ENCODE results near the gene TUBA1B. TPM values are rescaled to one million over a fixed set of nuclear protein-coding genes. Genes with fewer than 3 reads are reported as not detected.
A peak's percentile ranks its signal among the peaks of the same experiment; 100 is the strongest.

The TUBA1B gene
- total RNA-seq, 1 experiment from 2014 or later = 793 TPM

DNA sequence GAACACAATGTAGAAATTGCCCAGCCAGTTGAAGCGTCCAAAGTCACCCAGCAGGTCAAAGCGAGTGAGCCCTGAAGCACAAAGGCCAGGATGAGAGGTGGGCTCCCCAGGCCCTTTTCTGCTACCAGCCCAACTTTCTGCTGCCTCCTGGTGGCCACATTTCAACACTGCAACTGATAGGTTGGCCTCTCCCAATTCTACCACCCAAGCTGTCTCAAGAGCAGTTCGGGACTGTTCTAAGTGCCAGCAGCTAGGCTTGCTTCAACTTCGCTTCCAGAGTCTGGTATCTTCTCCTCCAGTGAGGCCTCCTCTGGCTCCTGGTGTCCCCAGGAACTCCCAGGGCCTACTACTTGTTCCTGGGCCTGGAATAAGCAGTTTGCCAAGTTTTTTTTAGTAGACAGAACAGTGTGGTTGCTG, 33.2 kb downstream of the TUBA1B start:
- DNase-seq = peak; percentile 33
- Mint-ChIP-seq H3K27me3 (ENCODE audit: unreplicated experiment) (peaks cover 30% of the 10 kb centered on the region), H3K27ac (ENCODE audit: unreplicated experiment) (no peak overlapping the region), H3K36me3 (ENCODE audit: insufficient read depth, unreplicated experiment) (peaks cover 10% of the 10 kb centered on the region), H3K9me3 (ENCODE audit: low read depth, unreplicated experiment) (no peaks in the 10 kb centered on the region), H3K4me1 (ENCODE audit: low read depth, unreplicated experiment) (peaks cover 9% of the 10 kb centered on the region), H3K4me3 (ENCODE audit: low read depth, unreplicated experiment) (no peak overlapping the region)
- CTCF ChIA-PET = interaction anchor here (0.5 to 2.1 kb wide), 5 partner anchors 9 to 253 kb away, joined by 3 to 6 read pairs (median 3); no protein-coding TSS in a partner anchor
- TF ChIP-seq, protein P1, sequence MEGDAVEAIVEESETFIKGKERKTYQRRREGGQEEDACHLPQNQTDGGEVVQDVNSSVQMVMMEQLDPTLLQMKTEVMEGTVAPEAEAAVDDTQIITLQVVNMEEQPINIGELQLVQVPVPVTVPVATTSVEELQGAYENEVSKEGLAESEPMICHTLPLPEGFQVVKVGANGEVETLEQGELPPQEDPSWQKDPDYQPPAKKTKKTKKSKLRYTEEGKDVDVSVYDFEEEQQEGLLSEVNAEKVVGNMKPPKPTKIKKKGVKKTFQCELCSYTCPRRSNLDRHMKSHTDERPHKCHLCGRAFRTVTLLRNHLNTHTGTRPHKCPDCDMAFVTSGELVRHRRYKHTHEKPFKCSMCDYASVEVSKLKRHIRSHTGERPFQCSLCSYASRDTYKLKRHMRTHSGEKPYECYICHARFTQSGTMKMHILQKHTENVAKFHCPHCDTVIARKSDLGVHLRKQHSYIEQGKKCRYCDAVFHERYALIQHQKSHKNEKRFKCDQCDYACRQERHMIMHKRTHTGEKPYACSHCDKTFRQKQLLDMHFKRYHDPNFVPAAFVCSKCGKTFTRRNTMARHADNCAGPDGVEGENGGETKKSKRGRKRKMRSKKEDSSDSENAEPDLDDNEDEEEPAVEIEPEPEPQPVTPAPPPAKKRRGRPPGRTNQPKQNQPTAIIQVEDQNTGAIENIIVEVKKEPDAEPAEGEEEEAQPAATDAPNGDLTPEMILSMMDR (IDR thresholded peaks at IDR 0.05; ENCODE audit: unreplicated experiment) = peak; percentile 43
- BruUV-seq (replicated peaks) = no TSS peak
- intact Hi-C loops (cut with micrococcal nuclease; ENCODE audit: unreplicated experiment) = loop anchor here (2.0 kb wide), 1 partner anchor 33 kb away; no protein-coding TSS in a partner anchor

- H3K27me3 Mint-ChIP-seq (ENCODE audit: unreplicated experiment) = peaks cover 37% of the 10 kb centered on the region
- no peak overlapping the region for H3K27ac Mint-ChIP-seq (ENCODE audit: unreplicated experiment)
- H3K4me1 Mint-ChIP-seq (ENCODE audit: low read depth, unreplicated experiment) = peaks cover 9% of the 10 kb centered on the region
- intact Hi-C loops (cut with micrococcal nuclease; ENCODE audit: unreplicated experiment) = no loop called here
- TF ChIP-seq, protein P1 (IDR thresholded peaks at IDR 0.05; ENCODE audit: unreplicated experiment) = no peak
- peaks cover 10% of the 10 kb centered on the region for H3K36me3 Mint-ChIP-seq (ENCODE audit: insufficient read depth, unreplicated experiment)
- no peak overlapping the region for H3K4me3 Mint-ChIP-seq (ENCODE audit: low read depth, unreplicated experiment)
- DNase-seq = no peak
- H3K9me3 Mint-ChIP-seq (ENCODE audit: low read depth, unreplicated experiment) = no peaks in the 10 kb centered on the region
- BruUV-seq (replicated peaks) = no TSS peak
- CTCF ChIA-PET = interaction anchor here (0.5 to 0.8 kb wide), 3 partner anchors 9 to 253 kb away, joined by 3 to 4 read pairs (median 3); no protein-coding TSS in a partner anchor
Measured at GRCh38 chr12:49097381-49097780, 33.8 kb downstream of the TUBA1B start.

DNA sequence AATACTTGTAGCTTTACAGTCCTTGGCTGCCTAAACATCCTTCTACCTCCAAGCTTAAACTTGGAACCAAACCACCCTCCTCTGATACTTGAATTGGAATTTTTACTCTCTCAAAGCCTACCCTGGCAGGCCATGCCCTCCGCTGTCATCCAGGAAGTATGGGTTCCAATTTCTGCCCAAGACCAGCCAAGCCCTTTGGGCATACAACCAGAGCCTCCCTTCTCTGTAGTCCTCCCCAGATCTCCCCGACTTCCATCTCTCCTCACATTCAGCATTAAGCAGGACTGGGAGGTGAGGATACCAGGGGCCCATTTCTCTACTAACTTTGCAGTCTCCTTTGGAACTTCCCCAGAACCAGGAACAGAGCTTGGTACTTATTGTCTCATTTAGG, 36.2 kb downstream of the TUBA1B start:
- H3K4me1 Mint-ChIP-seq (ENCODE audit: low read depth, unreplicated experiment) = peaks cover 9% of the 10 kb centered on the region
- H3K9me3 Mint-ChIP-seq (ENCODE audit: low read depth, unreplicated experiment) = no peaks in the 10 kb centered on the region
- intact Hi-C loops (cut with micrococcal nuclease; ENCODE audit: unreplicated experiment) = no loop called here
- H3K36me3 Mint-ChIP-seq (ENCODE audit: insufficient read depth, unreplicated experiment) = peaks cover 10% of the 10 kb centered on the region
- no peak overlapping the region for H3K27ac Mint-ChIP-seq (ENCODE audit: unreplicated experiment)
- BruUV-seq (replicated peaks) = no TSS peak
- peak overlapping the region; percentile 42 for H3K4me3 Mint-ChIP-seq (ENCODE audit: low read depth, unreplicated experiment)
- CTCF ChIA-PET = interaction anchor here (0.5 to 1.9 kb wide), 2 partner anchors 9 to 105 kb away, joined by 4 to 8 read pairs; no protein-coding TSS in a partner anchor
- H3K27me3 Mint-ChIP-seq (ENCODE audit: unreplicated experiment) = peaks cover 57% of the 10 kb centered on the region
- TF ChIP-seq, protein P1 (IDR thresholded peaks at IDR 0.05; ENCODE audit: unreplicated experiment) = no peak
- DNase-seq = no peak

- DNase-seq = peak; percentile 32
- no TSS peak for BruUV-seq (replicated peaks)
- TF ChIP-seq, protein P1 (IDR thresholded peaks at IDR 0.05; ENCODE audit: unreplicated experiment) = no peak
- peaks cover 9% of the 10 kb centered on the region for H3K4me1 Mint-ChIP-seq (ENCODE audit: low read depth, unreplicated experiment)
- intact Hi-C loops (cut with micrococcal nuclease; ENCODE audit: unreplicated experiment) = no loop called here
- peaks cover 10% of the 10 kb centered on the region for H3K36me3 Mint-ChIP-seq (ENCODE audit: insufficient read depth, unreplicated experiment)
- no peaks in the 10 kb centered on the region for H3K9me3 Mint-ChIP-seq (ENCODE audit: low read depth, unreplicated experiment)
- CTCF ChIA-PET = interaction anchor here (0.5 to 1.9 kb wide), 2 partner anchors 10 to 104 kb away, joined by 4 to 8 read pairs; no protein-coding TSS in a partner anchor
- no peak within 1 kb of the TSS for H3K27ac Mint-ChIP-seq (ENCODE audit: unreplicated experiment)
- peaks cover 57% of the 10 kb centered on the region for H3K27me3 Mint-ChIP-seq (ENCODE audit: unreplicated experiment)
- peak within 1 kb of the TSS; percentile 42 for H3K4me3 Mint-ChIP-seq (ENCODE audit: low read depth, unreplicated experiment)
Measured at GRCh38 chr12:49094160-49094974, 36.8 kb downstream of the TUBA1B start, which contains the start of gene DHH. Gene DHH, minus strand, starts transcription at chr12:49094801. Its CDS starts 289 bp downstream, at chr12:49094512.
